Endodermal cell (in vitro differentiated cells): ENCODE results near the gene CSTPP1. TPM values are rescaled to one million over a fixed set of nuclear protein-coding genes. Genes with fewer than 3 reads are reported as not detected.
A peak's percentile ranks its signal among the peaks of the same experiment; 100 is the strongest.

Experiments
- DNase-seq: peaks from one replicate; pipeline ENCODE4 v3.0.0-alpha.2; 2017
- H3K27ac ChIP-seq: 2 replicates; pipeline ENCODE4 v1.5.1; 2013; ENCODE audit warnings: mild to moderate bottlenecking, low read depth, low read length, moderate library complexity
- H3K27me3 ChIP-seq: 2 replicates; pipeline ENCODE4 v1.6.1; 2013; ENCODE audit warnings: mild to moderate bottlenecking, low read length, moderate library complexity; ENCODE audit not compliant: insufficient read depth, control insufficient read depth, poor library complexity, severe bottlenecking
- H3K36me3 ChIP-seq: 2 replicates; pipeline ENCODE4 v1.7.0; 2013; ENCODE audit warnings: mild to moderate bottlenecking, low read length, moderate library complexity; ENCODE audit not compliant: control insufficient read depth, insufficient read depth
- H3K4me1 ChIP-seq: one replicate; pipeline ENCODE4 v1.7.0; 2013; ENCODE audit warnings: low read length; ENCODE audit not compliant: control insufficient read depth, insufficient read depth
- H3K4me3 ChIP-seq: 2 replicates; pipeline ENCODE4 v1.5.1; 2013; ENCODE audit warnings: mild to moderate bottlenecking, low read length, moderate library complexity
- H3K9ac ChIP-seq: 2 replicates; pipeline ENCODE4 v1.6.1; 2013; ENCODE audit warnings: mild to moderate bottlenecking, low read length, moderate library complexity; ENCODE audit not compliant: poor library complexity, severe bottlenecking; ENCODE audit errors: extremely low read depth
- H3K9me3 ChIP-seq: 2 replicates; pipeline ENCODE4 v1.6.1; 2013; ENCODE audit warnings: mild to moderate bottlenecking, low read length, moderate library complexity; ENCODE audit not compliant: control insufficient read depth
- H3K27ac Mint-ChIP-seq: 2 replicates; pipeline ENCODE4 v1.8.0; 2020; ENCODE audit warnings: mixed read lengths
- H3K27me3 Mint-ChIP-seq: 2 replicates; pipeline ENCODE4 v1.8.0; 2021; ENCODE audit warnings: mild to moderate bottlenecking, mixed read lengths; ENCODE audit not compliant: insufficient read depth
- H3K36me3 Mint-ChIP-seq: 2 replicates; pipeline ENCODE4 v1.8.0; 2020; ENCODE audit warnings: low read depth, mixed read lengths
- H3K4me1 Mint-ChIP-seq: 2 replicates; pipeline ENCODE4 v1.8.0; 2020; ENCODE audit warnings: mixed read lengths
- H3K4me3 Mint-ChIP-seq: 2 replicates; pipeline ENCODE4 v1.8.0; 2020; ENCODE audit warnings: mild to moderate bottlenecking, moderate library complexity, mixed read lengths
- H3K9me3 Mint-ChIP-seq: 2 replicates; pipeline ENCODE4 v1.8.0; 2020; ENCODE audit warnings: mild to moderate bottlenecking, mixed read lengths
- WGBS, 2 experiments: methylation state at CpG; one replicate each; pipeline versions ENCODE4 v1.1.5 to v1.1.7; 2013; ENCODE audit warnings: missing lambda C conversion rate in 2 of 2, mixed read lengths in 1 of 2; ENCODE audit not compliant: insufficient coverage in 1 of 2, insufficient read length in 1 of 2; 5-methylcytosine and 5-hydroxymethylcytosine counted together
- total RNA-seq, 2 donors: library from RNA; stranded (reverse); fragmentation: NEBNext Ultra II Directional in 1 of 2; extraction: Animal tissue kit (Norgen Biotek cat#: 25700) in 1 of 2; gene quantifications; 2 replicates in 1 of 2; 3 replicates in 1 of 2; pipeline ENCODE4 v1.2.1, GENCODE V29; 2021
- TF ChIP-seq, protein P1 (sequence below): fragments of 200-600 bp; sonication (generic); conservative IDR thresholded peaks from 2 replicates; pipeline ENCODE4 v1.5.0; 2021; ENCODE audit warnings: antibody characterized with exemption, mild to moderate bottlenecking

CSTPP1 gene
- total RNA-seq, 2 donors from 2014 or later, result 46.7 to 57.6 TPM

GRCh38 chr11:47130543-47130942 lies 194.0 kb downstream of the CSTPP1 start:
- TF ChIP-seq, protein P1, sequence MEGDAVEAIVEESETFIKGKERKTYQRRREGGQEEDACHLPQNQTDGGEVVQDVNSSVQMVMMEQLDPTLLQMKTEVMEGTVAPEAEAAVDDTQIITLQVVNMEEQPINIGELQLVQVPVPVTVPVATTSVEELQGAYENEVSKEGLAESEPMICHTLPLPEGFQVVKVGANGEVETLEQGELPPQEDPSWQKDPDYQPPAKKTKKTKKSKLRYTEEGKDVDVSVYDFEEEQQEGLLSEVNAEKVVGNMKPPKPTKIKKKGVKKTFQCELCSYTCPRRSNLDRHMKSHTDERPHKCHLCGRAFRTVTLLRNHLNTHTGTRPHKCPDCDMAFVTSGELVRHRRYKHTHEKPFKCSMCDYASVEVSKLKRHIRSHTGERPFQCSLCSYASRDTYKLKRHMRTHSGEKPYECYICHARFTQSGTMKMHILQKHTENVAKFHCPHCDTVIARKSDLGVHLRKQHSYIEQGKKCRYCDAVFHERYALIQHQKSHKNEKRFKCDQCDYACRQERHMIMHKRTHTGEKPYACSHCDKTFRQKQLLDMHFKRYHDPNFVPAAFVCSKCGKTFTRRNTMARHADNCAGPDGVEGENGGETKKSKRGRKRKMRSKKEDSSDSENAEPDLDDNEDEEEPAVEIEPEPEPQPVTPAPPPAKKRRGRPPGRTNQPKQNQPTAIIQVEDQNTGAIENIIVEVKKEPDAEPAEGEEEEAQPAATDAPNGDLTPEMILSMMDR, result no peak
- no peak overlapping the region for H3K27ac Mint-ChIP-seq
- peaks cover 36% of the 10 kb centered on the region for H3K4me1 ChIP-seq
- H3K9me3 Mint-ChIP-seq, result no peaks in the 10 kb centered on the region
- no peaks in the 10 kb centered on the region for H3K27me3 Mint-ChIP-seq
- no peak overlapping the region for H3K9ac ChIP-seq
- H3K27ac ChIP-seq, result no peak overlapping the region
- no peak overlapping the region for H3K4me3 Mint-ChIP-seq
- 59 to 100% methylated on average over 1 to 3 of the region's 3 CpGs for WGBS, 2 experiments
- no peaks in the 10 kb centered on the region for H3K9me3 ChIP-seq
- H3K4me1 Mint-ChIP-seq, result peaks cover 47% of the 10 kb centered on the region
- H3K36me3 ChIP-seq, result no peaks in the 10 kb centered on the region
- DNase-seq, result peak; percentile 53
- no peaks in the 10 kb centered on the region for H3K27me3 ChIP-seq
- no peak overlapping the region for H3K4me3 ChIP-seq
- H3K36me3 Mint-ChIP-seq, result peaks cover 4% of the 10 kb centered on the region

- no peaks in the 10 kb centered on the region for H3K9me3 ChIP-seq
- TF ChIP-seq, protein P1, result no peak
- Mint-ChIP-seq H3K4me3 (no peak overlapping the region), H3K4me1 (peaks cover 53% of the 10 kb centered on the region), H3K9me3 (no peaks in the 10 kb centered on the region), H3K27ac (no peak overlapping the region), H3K27me3 (no peaks in the 10 kb centered on the region), H3K36me3 (peaks cover 4% of the 10 kb centered on the region)
- H3K27ac ChIP-seq, result no peak overlapping the region
- no peaks in the 10 kb centered on the region for H3K27me3 ChIP-seq
- 94 to 100% methylated on average over 1 to 2 of the region's 2 CpGs for WGBS, 2 experiments
- H3K36me3 ChIP-seq, result no peaks in the 10 kb centered on the region
- H3K9ac ChIP-seq, result no peak overlapping the region
- H3K4me1 ChIP-seq, result peaks cover 36% of the 10 kb centered on the region
- no peak overlapping the region for H3K4me3 ChIP-seq
- DNase-seq, result peak; percentile 21
Observed at GRCh38 chr11:47131136-47131535, 194.6 kb downstream of the CSTPP1 start.

DNA sequence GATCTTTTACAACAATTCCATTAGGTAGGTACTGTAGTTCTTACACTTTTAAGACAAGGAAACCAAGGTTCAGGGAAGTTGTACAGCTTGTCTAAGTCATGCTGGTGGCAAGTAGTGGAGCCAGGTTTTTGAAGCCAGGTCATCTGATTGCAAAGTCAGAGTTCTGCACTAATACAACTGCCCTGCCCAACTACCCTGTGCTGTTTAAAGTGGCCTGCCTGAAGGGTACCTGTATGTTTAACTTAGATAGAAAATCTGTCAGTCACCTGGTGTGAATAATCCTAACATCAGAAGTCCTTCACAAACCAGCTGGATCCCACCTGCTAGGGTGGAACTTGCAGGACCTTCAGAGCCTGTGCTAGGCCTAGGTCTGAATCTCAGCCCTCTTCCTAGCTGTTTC lies 195.9 kb downstream of the CSTPP1 start:
- Histone ChIP-seq H3K27ac (no peak overlapping the region), H3K4me1 (peaks cover 34% of the 10 kb centered on the region), H3K36me3 (no peaks in the 10 kb centered on the region), H3K27me3 (no peaks in the 10 kb centered on the region), H3K4me3 (no peak overlapping the region), H3K9me3 (no peaks in the 10 kb centered on the region), H3K9ac (no peak overlapping the region)
- DNase-seq, result peak; percentile 17
- TF ChIP-seq, protein P1, result no peak
- Mint-ChIP-seq H3K27me3 (no peaks in the 10 kb centered on the region), H3K9me3 (no peaks in the 10 kb centered on the region), H3K27ac (no peak overlapping the region), H3K4me1 (peaks cover 59% of the 10 kb centered on the region), H3K36me3 (peaks cover 4% of the 10 kb centered on the region), H3K4me3 (no peak overlapping the region)
